GM10248 (cell line): Measurements from ENCODE around the gene PAFAH1B1.
"Not testable (repeated sequence)": the region's sequence is repeated elsewhere in the genome, so short reads cannot be mapped to it uniquely, and the experiment has no call there.

Source experiments
- CTCF ChIA-PET: fragments of 300-600 bp; sonication (Branson Sonifier 250); formaldehyde crosslinking; extraction: SDS; loops from one replicate; lab custom pipeline; 2021; ENCODE audit warnings: antibody characterized with exemption; lab: Yijun Ruan, JAX
- POLR2A ChIA-PET: fragments of 350-650 bp; sonication (Branson Sonifier 250); formaldehyde crosslinking; extraction: SDS; loops from one replicate; lab custom pipeline; 2020; ENCODE audit warnings: antibody characterized with exemption; lab: Yijun Ruan, JAX
- DNase-seq: peaks from one replicate; pipeline ENCODE4 v3.0.0; 2012; ENCODE audit errors: extremely low spot score
- CTCF ChIP-seq: IDR thresholded peaks from 2 replicates; pipeline ENCODE4 v1.5.1; 2012; ENCODE audit warnings: mild to moderate bottlenecking, low read depth; ENCODE audit errors: extremely low read depth, missing control alignments, control extremely low read depth

Gene PAFAH1B1

GRCh38 chr17:2644971-2645370 is 51.5 kb downstream of the PAFAH1B1 start:
- ChIA-PET POLR2A (no interaction called here), CTCF (interaction anchor here (1.5 kb wide), 1 partner anchor 23 kb away, joined by 3 read pairs; no protein-coding TSS in a partner anchor)
- TF ChIP-seq CTCF: no peak
- no peak for DNase-seq

- no peak for TF ChIP-seq CTCF
- DNase-seq: no peak
- ChIA-PET POLR2A (no interaction called here), CTCF (no interaction called here)
Measured at GRCh38 chr17:2647957-2648356, 54.5 kb downstream of the PAFAH1B1 start.

GRCh38 chr17:2649191-2649590 is 55.7 kb downstream of the PAFAH1B1 start:
- no peak for DNase-seq
- POLR2A ChIA-PET: no interaction called here
- CTCF ChIA-PET: no interaction called here
- no peak for TF ChIP-seq CTCF

GRCh38 chr17:2652911-2653310 is 59.5 kb downstream of the PAFAH1B1 start:
- CTCF ChIA-PET: interaction anchor here (1.0 to 1.3 kb wide), 3 partner anchors 10 to 13 kb away, joined by 3 to 4 read pairs (median 4); no protein-coding TSS in a partner anchor
- POLR2A ChIA-PET, DNase-seq: not testable (repeated sequence)

GRCh38 chr17:2655546-2655945 is 62.1 kb downstream of the PAFAH1B1 start:
- CTCF ChIA-PET: interaction anchor here (0.9 to 1.5 kb wide), 3 partner anchors 11 to 239 kb away, joined by 3 to 4 read pairs (median 3); no protein-coding TSS in a partner anchor
- no peak for TF ChIP-seq CTCF
- no peak for DNase-seq
- POLR2A ChIA-PET: interaction anchor here (0.6 kb wide), 1 partner anchor 62 kb away, joined by 4 read pairs; the partner anchor contains the start of gene PAFAH1B1

- TF ChIP-seq CTCF: no peak
- CTCF ChIA-PET: interaction anchor here (1.3 to 1.5 kb wide), 3 partner anchors 10 to 13 kb away, joined by 3 to 4 read pairs (median 3); no protein-coding TSS in a partner anchor
- DNase-seq: no peak
- POLR2A ChIA-PET: interaction anchor here (0.6 kb wide), 1 partner anchor 63 kb away, joined by 4 read pairs; the partner anchor contains the start of gene PAFAH1B1
Measured at GRCh38 chr17:2656283-2656682, 62.8 kb downstream of the PAFAH1B1 start.

GRCh38 chr17:2659337-2659736 is 65.9 kb downstream of the PAFAH1B1 start:
- DNase-seq, CTCF ChIA-PET, POLR2A ChIA-PET: not testable (repeated sequence)

- CTCF ChIA-PET, DNase-seq, POLR2A ChIA-PET: not testable (repeated sequence)
Measured at GRCh38 chr17:2660410-2660809, 67.0 kb downstream of the PAFAH1B1 start.
